Hepatocyte (in vitro differentiated cells): Measurements from ENCODE around the gene NRF1.

Experiments
- CTCF ChIP-seq: fragments of 200-600 bp; sonication (generic); IDR thresholded peaks from 2 replicates; pipeline ENCODE4 v1.5.1; 2016; ENCODE audit warnings: antibody characterized with exemption, mild to moderate bottlenecking; ENCODE audit not compliant: poor library complexity
- EZH2 ChIP-seq: fragments of 200-600 bp; sonication (generic); IDR thresholded peaks from 2 replicates; pipeline ENCODE4 v1.6.1; 2016; ENCODE audit warnings: antibody characterized with exemption, mild to moderate bottlenecking, borderline replicate concordance
- EZH2phosphoT487 ChIP-seq: fragments of 200-600 bp; sonication (generic); IDR thresholded peaks from one replicate; pipeline ENCODE4 v1.6.1; 2018; ENCODE audit warnings: antibody characterized with exemption, mild to moderate bottlenecking, low read depth, moderate library complexity; ENCODE audit not compliant: unreplicated experiment, severe bottlenecking

GRCh38 chr7:129771201-129771927 lies 159.8 kb downstream of the NRF1 start:
- TF ChIP-seq CTCF (no peak), EZH2 (no peak), EZH2phosphoT487 (no peak)
